SK-N-MC (cell line): ENCODE measurements around the gene EIF4A2.

Source experiments
- EZH2 ChIP-seq: fragments of 200-600 bp; sonication (generic); IDR thresholded peaks from one replicate; pipeline ENCODE4 v1.6.1; 2017; ENCODE audit warnings: antibody characterized with exemption
- FOXP2 ChIP-seq: optimal IDR thresholded peaks from 2 replicates; pipeline ENCODE3; 2011; ENCODE audit warnings: mild to moderate bottlenecking, moderate library complexity; ENCODE audit not compliant: insufficient read depth; ENCODE audit errors: extremely low read length, control extremely low read depth
- POLR2AphosphoS5 ChIP-seq: IDR thresholded peaks from 2 replicates; pipeline ENCODE4 v1.6.1; 2012; ENCODE audit warnings: mild to moderate bottlenecking, low read depth, low read length, borderline replicate concordance

DNA sequence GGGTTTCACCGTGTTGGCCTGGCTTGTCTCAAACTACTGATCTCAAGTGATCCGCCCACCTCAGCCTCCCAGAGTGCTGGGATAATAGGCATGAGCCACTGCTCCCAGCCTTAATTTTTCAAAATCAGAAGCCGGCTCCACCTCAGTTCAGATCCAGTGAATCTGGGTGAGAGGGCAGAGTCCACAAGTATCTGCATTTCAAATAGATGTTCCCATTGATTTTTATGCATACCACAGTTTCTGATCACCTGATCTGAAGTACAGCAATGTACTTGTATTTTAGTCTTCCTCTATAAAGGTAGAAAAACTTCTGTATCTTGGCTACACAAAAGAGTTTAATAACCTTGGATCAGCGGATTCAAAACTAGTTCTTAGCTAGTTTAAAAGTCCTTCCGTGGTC, 4.2 kb upstream of the EIF4A2 start:
- TF ChIP-seq EZH2 (no peak), POLR2AphosphoS5 (no peak), FOXP2 (no peak)
